Measurements from ENCODE around the gene AHCYL1. TPM values are rescaled to one million over a fixed set of nuclear protein-coding genes. Genes with fewer than 3 reads are reported as not detected.

AHCYL1 gene
- total RNA-seq, 4 donors from 2014 or later: 49.7 to 60.3 (median 53.0) TPM

DNA sequence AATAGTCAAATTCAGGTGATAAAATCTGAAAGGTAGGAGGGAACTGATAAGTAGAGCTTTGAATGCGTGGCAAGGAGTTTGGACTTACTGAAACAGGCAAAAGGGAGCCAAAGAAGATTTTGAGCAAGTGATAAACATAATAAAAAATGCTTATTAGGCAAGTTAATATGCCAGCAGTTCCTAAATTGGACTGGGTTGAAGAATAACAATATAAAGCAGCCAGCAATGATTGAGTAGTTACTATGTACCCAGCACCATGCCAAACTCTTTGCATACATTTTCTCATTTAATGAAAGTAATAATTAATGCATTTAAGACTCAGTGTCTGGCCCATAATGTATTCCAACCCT lies 23.8 kb upstream of the AHCYL1 start:
- H3K27me3 ChIP-seq: no peaks in the 10 kb centered on the region
- no peak overlapping the region for H3K4me3 ChIP-seq
- no peaks in the 10 kb centered on the region for H3K36me3 ChIP-seq
- no peak overlapping the region for H3K27ac ChIP-seq
- H3K4me1 ChIP-seq: peaks cover 0 to 15% (median 5%) of the 10 kb centered on the region in 3 donors
- WGBS, 2 donors: 33 to 39% methylated on average over 1 of the region's 1 CpG
- no peaks in the 10 kb centered on the region for H3K9me3 ChIP-seq
- no peak for DNase-seq
- intact Hi-C loops (cut with DNase I): no loop called here
- TF ChIP-seq POLR2A (IDR thresholded peaks at IDR 0.05): no peak
- TF ChIP-seq, protein P1, sequence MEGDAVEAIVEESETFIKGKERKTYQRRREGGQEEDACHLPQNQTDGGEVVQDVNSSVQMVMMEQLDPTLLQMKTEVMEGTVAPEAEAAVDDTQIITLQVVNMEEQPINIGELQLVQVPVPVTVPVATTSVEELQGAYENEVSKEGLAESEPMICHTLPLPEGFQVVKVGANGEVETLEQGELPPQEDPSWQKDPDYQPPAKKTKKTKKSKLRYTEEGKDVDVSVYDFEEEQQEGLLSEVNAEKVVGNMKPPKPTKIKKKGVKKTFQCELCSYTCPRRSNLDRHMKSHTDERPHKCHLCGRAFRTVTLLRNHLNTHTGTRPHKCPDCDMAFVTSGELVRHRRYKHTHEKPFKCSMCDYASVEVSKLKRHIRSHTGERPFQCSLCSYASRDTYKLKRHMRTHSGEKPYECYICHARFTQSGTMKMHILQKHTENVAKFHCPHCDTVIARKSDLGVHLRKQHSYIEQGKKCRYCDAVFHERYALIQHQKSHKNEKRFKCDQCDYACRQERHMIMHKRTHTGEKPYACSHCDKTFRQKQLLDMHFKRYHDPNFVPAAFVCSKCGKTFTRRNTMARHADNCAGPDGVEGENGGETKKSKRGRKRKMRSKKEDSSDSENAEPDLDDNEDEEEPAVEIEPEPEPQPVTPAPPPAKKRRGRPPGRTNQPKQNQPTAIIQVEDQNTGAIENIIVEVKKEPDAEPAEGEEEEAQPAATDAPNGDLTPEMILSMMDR (IDR thresholded peaks at IDR 0.05): no peak

DNA sequence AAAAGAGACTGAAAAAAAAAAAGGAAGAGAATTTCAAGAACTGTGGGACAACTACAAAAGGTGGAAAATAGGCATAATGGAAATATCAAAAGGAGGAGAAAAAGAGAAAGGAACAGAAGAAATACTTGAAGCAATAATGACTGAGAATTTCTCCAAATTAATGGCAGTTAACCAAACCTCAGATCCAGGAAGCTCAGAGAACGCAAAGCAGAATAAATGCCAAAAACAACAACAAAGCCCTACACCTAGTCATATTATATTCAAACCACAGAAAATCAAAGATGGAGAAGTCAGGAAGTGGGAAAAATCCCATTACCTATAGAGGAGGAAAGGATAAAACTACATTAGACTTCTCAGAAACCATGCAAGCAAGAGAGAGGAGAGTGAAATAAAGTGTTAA lies 20.7 kb upstream of the AHCYL1 start:
- H3K27ac ChIP-seq: no peak overlapping the region
- DNase-seq: no peak
- H3K9me3 ChIP-seq: no peaks in the 10 kb centered on the region
- intact Hi-C loops (cut with DNase I): no loop called here
- H3K27me3 ChIP-seq: no peaks in the 10 kb centered on the region
- WGBS, 2 donors: 38 to 56% methylated on average over 1 of the region's 1 CpG
- TF ChIP-seq POLR2A (IDR thresholded peaks at IDR 0.05): no peak
- TF ChIP-seq, protein P1 (IDR thresholded peaks at IDR 0.05): no peak
- no peak overlapping the region for H3K4me3 ChIP-seq
- H3K36me3 ChIP-seq: no peaks in the 10 kb centered on the region
- peaks cover 0 to 15% (median 5%) of the 10 kb centered on the region in 3 donors for H3K4me1 ChIP-seq

DNA sequence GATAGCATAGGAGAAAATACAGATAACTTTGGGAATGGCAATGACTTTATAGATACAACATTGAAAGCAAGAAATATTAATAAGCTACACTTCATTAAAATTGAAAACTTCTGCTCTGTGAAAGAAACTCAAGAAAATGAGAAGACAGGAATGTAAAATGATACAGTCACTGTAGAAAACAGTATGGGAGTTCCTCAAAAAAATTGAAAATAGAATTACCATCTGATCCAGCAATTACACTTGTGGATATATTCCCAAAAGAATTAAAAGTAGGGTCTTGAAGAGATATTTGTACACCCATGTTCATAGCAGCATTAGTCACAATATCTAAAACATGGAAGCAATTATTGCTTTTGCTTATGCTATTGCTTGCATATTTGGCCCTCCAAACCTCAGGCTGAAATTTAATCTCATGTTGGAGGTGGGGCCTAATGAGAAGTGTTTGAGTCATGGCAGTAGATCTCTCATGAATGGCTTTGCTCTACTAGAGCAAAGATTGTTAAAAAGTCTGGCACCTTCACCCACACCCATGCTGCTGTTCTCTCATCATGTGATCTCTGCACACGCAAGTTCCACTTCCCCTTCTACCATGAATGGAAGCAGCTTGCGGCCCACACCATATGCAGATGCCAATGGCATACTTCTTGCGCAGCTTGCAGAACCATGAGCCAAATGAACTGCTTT lies 15.3 kb upstream of the AHCYL1 start:
- Histone ChIP-seq H3K27ac (no peak overlapping the region), H3K27me3 (no peaks in the 10 kb centered on the region), H3K9me3 (no peaks in the 10 kb centered on the region), H3K4me1 (no peaks in the 10 kb centered on the region), H3K4me3 (no peak overlapping the region), H3K36me3 (no peaks in the 10 kb centered on the region)
- TF ChIP-seq, protein P1 (IDR thresholded peaks at IDR 0.05): no peak
- no peak for TF ChIP-seq POLR2A (IDR thresholded peaks at IDR 0.05)
- intact Hi-C loops (cut with DNase I): no loop called here
- DNase-seq: no peak
- 75 to 77% methylated on average over 3 of the region's 3 CpGs for WGBS, 2 donors

DNA sequence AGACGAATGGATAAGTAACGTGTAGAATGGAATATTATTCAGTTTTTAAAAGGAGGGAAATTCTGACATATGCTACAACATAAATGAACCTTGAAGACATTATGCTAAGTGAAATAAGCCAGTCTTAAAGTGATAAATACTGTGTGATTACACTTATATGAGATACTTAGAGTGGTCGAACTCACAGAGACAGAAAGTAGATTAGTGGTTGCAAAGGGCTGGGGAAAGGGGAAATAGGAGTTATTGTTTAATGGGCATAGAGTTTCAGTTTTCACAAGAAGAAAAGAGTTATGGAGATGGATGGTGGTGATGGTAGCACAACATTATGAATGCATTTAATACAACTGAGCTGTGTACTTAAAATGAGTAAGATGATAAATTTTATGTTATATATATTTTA lies 14.7 kb upstream of the AHCYL1 start:
- Histone ChIP-seq H3K4me1 (no peaks in the 10 kb centered on the region), H3K4me3 (no peak overlapping the region), H3K27ac (no peak overlapping the region), H3K27me3 (no peaks in the 10 kb centered on the region), H3K36me3 (no peaks in the 10 kb centered on the region), H3K9me3 (no peaks in the 10 kb centered on the region)
- no peak for DNase-seq
- 87 to 91% methylated on average over 3 of the region's 3 CpGs for WGBS, 2 donors
- no peak for TF ChIP-seq POLR2A (IDR thresholded peaks at IDR 0.05)
- TF ChIP-seq, protein P1 (IDR thresholded peaks at IDR 0.05): no peak
- intact Hi-C loops (cut with DNase I): no loop called here

DNA sequence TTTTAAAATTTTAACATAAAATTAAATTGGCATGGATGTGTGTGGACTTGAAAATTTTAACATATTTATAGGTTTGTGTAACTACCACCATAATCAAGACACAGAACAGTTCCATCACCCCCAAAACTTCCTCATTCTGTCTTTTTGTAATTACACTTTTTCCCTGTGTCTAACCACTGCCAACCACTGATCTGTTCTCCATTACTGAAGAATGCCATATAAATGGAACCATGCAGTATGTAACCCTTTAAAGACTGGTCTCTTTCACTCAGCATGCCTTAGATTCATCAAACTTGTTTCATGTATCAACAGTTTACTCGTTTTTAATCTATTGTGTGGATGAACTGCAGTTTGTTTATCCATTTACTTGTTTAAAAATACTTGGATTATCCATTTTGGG lies 13.0 kb upstream of the AHCYL1 start:
- no peak for DNase-seq
- no peaks in the 10 kb centered on the region for H3K9me3 ChIP-seq
- no peaks in the 10 kb centered on the region for H3K36me3 ChIP-seq
- no peak for TF ChIP-seq POLR2A (IDR thresholded peaks at IDR 0.05)
- TF ChIP-seq, protein P1 (IDR thresholded peaks at IDR 0.05): no peak
- no peak overlapping the region for H3K4me3 ChIP-seq
- WGBS, 2 donors: 22 to 24% methylated on average over 1 of the region's 1 CpG
- H3K27ac ChIP-seq: no peak overlapping the region
- no peaks in the 10 kb centered on the region for H3K27me3 ChIP-seq
- H3K4me1 ChIP-seq: no peaks in the 10 kb centered on the region
- intact Hi-C loops (cut with DNase I): no loop called here

All from esophagus squamous epithelium (tissue), 5 donors.